Activated naive CD8-positive, alpha-beta T cell (primary cell): Measurements from ENCODE around the gene AFG3L2.
"Not testable (repeated sequence)": the region's sequence is repeated elsewhere in the genome, so short reads cannot be mapped to it uniquely, and the experiment has no call there.

Source experiments
- H3K27ac Mint-ChIP-seq: one replicate; pipeline ENCODE4 v1.8.0; 2021; ENCODE audit warnings: mixed read lengths
- H3K27me3 Mint-ChIP-seq: one replicate; pipeline ENCODE4 v1.8.0; 2021; ENCODE audit warnings: mixed read lengths
- H3K36me3 Mint-ChIP-seq: one replicate; pipeline ENCODE4 v1.8.0; 2021; ENCODE audit warnings: mixed read lengths
- H3K4me1 Mint-ChIP-seq: one replicate; pipeline ENCODE4 v1.8.0; 2021; ENCODE audit warnings: low read depth, mixed read lengths
- H3K4me3 Mint-ChIP-seq: one replicate; pipeline ENCODE4 v1.8.0; 2021; ENCODE audit warnings: mild to moderate bottlenecking, mixed read lengths
- H3K9me3 Mint-ChIP-seq: one replicate; pipeline ENCODE4 v1.8.0; 2021; ENCODE audit warnings: low read depth, mixed read lengths

The AFG3L2 gene

GRCh38 chr18:12376754-12377555 is at the start of gene AFG3L2:
TSS of gene AFG3L2 (minus strand) at chr18:12377227. CDS start at chr18:12377082, 145 bp downstream.
- Mint-ChIP-seq H3K9me3 (no peaks in the 10 kb centered on the region), H3K27me3 (no peaks in the 10 kb centered on the region), H3K4me1 (peaks cover 46% of the 10 kb centered on the region), H3K36me3 (peaks cover 5% of the 10 kb centered on the region), H3K4me3 (peak within 1 kb of the TSS; percentile 93), H3K27ac (peak within 1 kb of the TSS; percentile 89)

GRCh38 chr18:12424252-12424651 is 47.2 kb upstream of the AFG3L2 start:
- Mint-ChIP-seq H3K27ac (no peak overlapping the region), H3K4me3 (no peak overlapping the region), H3K4me1 (peaks cover 6% of the 10 kb centered on the region), H3K36me3 (no peaks in the 10 kb centered on the region), H3K27me3 (no peaks in the 10 kb centered on the region), H3K9me3 (no peaks in the 10 kb centered on the region)

GRCh38 chr18:12423820-12424219 is 46.8 kb upstream of the AFG3L2 start:
- H3K4me1 Mint-ChIP-seq, result peaks cover 6% of the 10 kb centered on the region
- no peaks in the 10 kb centered on the region for H3K9me3 Mint-ChIP-seq
- H3K4me3 Mint-ChIP-seq, result no peak overlapping the region
- no peaks in the 10 kb centered on the region for H3K36me3 Mint-ChIP-seq
- H3K27ac Mint-ChIP-seq, result no peak overlapping the region
- H3K27me3 Mint-ChIP-seq, result no peaks in the 10 kb centered on the region

GRCh38 chr18:12423393-12423792 is 46.4 kb upstream of the AFG3L2 start:
- Mint-ChIP-seq H3K27me3 (no peaks in the 10 kb centered on the region), H3K27ac (no peak overlapping the region), H3K4me3 (no peak overlapping the region), H3K4me1 (peaks cover 9% of the 10 kb centered on the region), H3K36me3 (no peaks in the 10 kb centered on the region), H3K9me3 (no peaks in the 10 kb centered on the region)

- Mint-ChIP-seq H3K36me3 (no peaks in the 10 kb centered on the region), H3K27me3 (no peaks in the 10 kb centered on the region), H3K4me3 (no peak overlapping the region), H3K4me1 (peaks cover 9% of the 10 kb centered on the region), H3K9me3 (no peaks in the 10 kb centered on the region), H3K27ac (no peak overlapping the region)
Observed at GRCh38 chr18:12422936-12423335, 45.9 kb upstream of the AFG3L2 start.

GRCh38 chr18:12421732-12422131 is 44.7 kb upstream of the AFG3L2 start:
- H3K4me3 Mint-ChIP-seq, result peak overlapping the region; percentile 80
- H3K27me3 Mint-ChIP-seq, result no peaks in the 10 kb centered on the region
- no peaks in the 10 kb centered on the region for H3K9me3 Mint-ChIP-seq
- H3K4me1 Mint-ChIP-seq, result peaks cover 9% of the 10 kb centered on the region
- no peak overlapping the region for H3K27ac Mint-ChIP-seq
- H3K36me3 Mint-ChIP-seq, result no peaks in the 10 kb centered on the region

- peak overlapping the region; percentile 75 for H3K27ac Mint-ChIP-seq
- H3K27me3 Mint-ChIP-seq, result no peaks in the 10 kb centered on the region
- peak overlapping the region; percentile 80 for H3K4me3 Mint-ChIP-seq
- no peaks in the 10 kb centered on the region for H3K36me3 Mint-ChIP-seq
- peaks cover 9% of the 10 kb centered on the region for H3K4me1 Mint-ChIP-seq
- no peaks in the 10 kb centered on the region for H3K9me3 Mint-ChIP-seq
Observed at GRCh38 chr18:12420821-12421421, 43.9 kb upstream of the AFG3L2 start.

GRCh38 chr18:12417687-12418086 is 40.7 kb upstream of the AFG3L2 start:
- no peaks in the 10 kb centered on the region for H3K9me3 Mint-ChIP-seq

GRCh38 chr18:12416098-12416729 is 39.2 kb upstream of the AFG3L2 start:
- Mint-ChIP-seq H3K4me1 (peaks cover 8% of the 10 kb centered on the region), H3K27ac (no peak overlapping the region)

More at GRCh38 chr18:12417687-12418086, 40.7 kb upstream of the AFG3L2 start:
- Mint-ChIP-seq H3K27ac (no peak overlapping the region), H3K4me1 (peaks cover 9% of the 10 kb centered on the region), H3K27me3 (no peaks in the 10 kb centered on the region), H3K36me3 (no peaks in the 10 kb centered on the region), H3K4me3 (no peak overlapping the region)

GRCh38 chr18:12411456-12411855 is 34.4 kb upstream of the AFG3L2 start:
- H3K9me3 Mint-ChIP-seq, result no peaks in the 10 kb centered on the region
- no peak overlapping the region for H3K4me3 Mint-ChIP-seq
- no peaks in the 10 kb centered on the region for H3K27me3 Mint-ChIP-seq
- H3K36me3 Mint-ChIP-seq, result no peaks in the 10 kb centered on the region
- H3K27ac Mint-ChIP-seq, result no peak overlapping the region
- H3K4me1 Mint-ChIP-seq, result peaks cover 15% of the 10 kb centered on the region

More at GRCh38 chr18:12416098-12416729, 39.2 kb upstream of the AFG3L2 start:
- H3K9me3 Mint-ChIP-seq, result no peaks in the 10 kb centered on the region
- H3K36me3 Mint-ChIP-seq, result no peaks in the 10 kb centered on the region
- H3K27me3 Mint-ChIP-seq, result no peaks in the 10 kb centered on the region
- H3K4me3 Mint-ChIP-seq, result no peak overlapping the region

GRCh38 chr18:12410747-12411146 is 33.7 kb upstream of the AFG3L2 start:
- not testable (repeated sequence) for H3K27ac Mint-ChIP-seq, H3K36me3 Mint-ChIP-seq, H3K9me3 Mint-ChIP-seq, H3K27me3 Mint-ChIP-seq, H3K4me3 Mint-ChIP-seq
- H3K4me1 Mint-ChIP-seq, result peaks cover 22% of the 10 kb centered on the region

- Mint-ChIP-seq H3K27ac (no peak overlapping the region), H3K9me3 (no peaks in the 10 kb centered on the region), H3K27me3 (peaks cover 4% of the 10 kb centered on the region), H3K36me3 (no peaks in the 10 kb centered on the region), H3K4me3 (no peak overlapping the region), H3K4me1 (peaks cover 22% of the 10 kb centered on the region)
Observed at GRCh38 chr18:12410081-12410481, 33.1 kb upstream of the AFG3L2 start.

- H3K27ac Mint-ChIP-seq, result no peak overlapping the region
- H3K27me3 Mint-ChIP-seq, result peaks cover 6% of the 10 kb centered on the region
- H3K4me1 Mint-ChIP-seq, result peaks cover 22% of the 10 kb centered on the region
- H3K4me3 Mint-ChIP-seq, result peak overlapping the region; percentile 18
- H3K36me3 Mint-ChIP-seq, result no peaks in the 10 kb centered on the region
- no peaks in the 10 kb centered on the region for H3K9me3 Mint-ChIP-seq
Observed at GRCh38 chr18:12409469-12409868, 32.4 kb upstream of the AFG3L2 start.

GRCh38 chr18:12408247-12408869 is 31.3 kb upstream of the AFG3L2 start:
- peak overlapping the region; percentile 25 for H3K27ac Mint-ChIP-seq
- no peaks in the 10 kb centered on the region for H3K36me3 Mint-ChIP-seq
- H3K4me3 Mint-ChIP-seq, result peak overlapping the region; percentile 84
- peaks cover 13% of the 10 kb centered on the region for H3K27me3 Mint-ChIP-seq
- no peaks in the 10 kb centered on the region for H3K9me3 Mint-ChIP-seq
- H3K4me1 Mint-ChIP-seq, result peaks cover 22% of the 10 kb centered on the region
